ENCODE measurements around the gene THSD7B.

The THSD7B gene

DNA sequence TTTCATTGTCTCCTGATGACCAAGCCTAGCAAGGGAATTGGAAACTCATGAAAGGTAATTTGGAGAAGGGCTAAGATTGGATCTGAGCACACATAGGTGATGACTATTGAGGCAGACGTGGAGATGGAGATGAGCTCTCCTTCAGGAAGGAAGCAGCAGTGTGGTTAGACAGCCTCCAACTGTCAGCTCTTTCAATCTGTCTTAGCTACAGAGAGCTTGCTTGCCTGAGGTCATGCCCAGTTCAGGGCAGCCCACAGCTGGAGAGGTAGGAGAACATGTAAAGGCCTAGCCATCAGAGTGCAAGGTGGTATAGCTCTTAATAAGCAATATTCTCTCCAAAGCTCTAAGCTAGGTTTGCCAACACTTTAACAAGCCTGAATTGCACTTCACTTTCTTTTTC lies 79.2 kb downstream of the THSD7B start:
- no peak overlapping the region for H3K4me3 ChIP-seq (ENCODE audit: low read depth, low read length)
- TF ChIP-seq, protein P1, sequence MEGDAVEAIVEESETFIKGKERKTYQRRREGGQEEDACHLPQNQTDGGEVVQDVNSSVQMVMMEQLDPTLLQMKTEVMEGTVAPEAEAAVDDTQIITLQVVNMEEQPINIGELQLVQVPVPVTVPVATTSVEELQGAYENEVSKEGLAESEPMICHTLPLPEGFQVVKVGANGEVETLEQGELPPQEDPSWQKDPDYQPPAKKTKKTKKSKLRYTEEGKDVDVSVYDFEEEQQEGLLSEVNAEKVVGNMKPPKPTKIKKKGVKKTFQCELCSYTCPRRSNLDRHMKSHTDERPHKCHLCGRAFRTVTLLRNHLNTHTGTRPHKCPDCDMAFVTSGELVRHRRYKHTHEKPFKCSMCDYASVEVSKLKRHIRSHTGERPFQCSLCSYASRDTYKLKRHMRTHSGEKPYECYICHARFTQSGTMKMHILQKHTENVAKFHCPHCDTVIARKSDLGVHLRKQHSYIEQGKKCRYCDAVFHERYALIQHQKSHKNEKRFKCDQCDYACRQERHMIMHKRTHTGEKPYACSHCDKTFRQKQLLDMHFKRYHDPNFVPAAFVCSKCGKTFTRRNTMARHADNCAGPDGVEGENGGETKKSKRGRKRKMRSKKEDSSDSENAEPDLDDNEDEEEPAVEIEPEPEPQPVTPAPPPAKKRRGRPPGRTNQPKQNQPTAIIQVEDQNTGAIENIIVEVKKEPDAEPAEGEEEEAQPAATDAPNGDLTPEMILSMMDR (IDR thresholded peaks at IDR 0.05; ENCODE audit: borderline replicate concordance, insufficient read depth, low read depth, low read length) = no peak

DNA sequence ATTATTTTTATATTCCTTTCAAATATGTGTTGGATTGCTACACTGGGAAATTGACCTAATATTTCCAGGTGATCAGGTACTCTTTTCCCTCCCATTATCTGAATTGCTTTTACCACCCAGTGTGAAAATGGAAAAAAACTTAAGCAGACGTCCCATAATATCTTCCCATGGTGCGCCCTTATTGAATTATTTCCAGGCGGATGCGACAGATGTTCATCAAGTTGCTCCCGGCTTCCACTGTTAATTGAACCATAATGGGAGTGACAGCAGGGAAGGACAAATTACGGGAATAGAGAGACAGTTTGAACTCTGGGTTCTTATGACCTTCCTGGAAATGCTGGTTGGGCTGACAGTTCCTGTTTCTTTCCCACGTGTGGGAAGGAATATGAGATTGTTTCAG lies 93.3 kb downstream of the THSD7B start:
- TF ChIP-seq, protein P1 (IDR thresholded peaks at IDR 0.05; ENCODE audit: borderline replicate concordance, insufficient read depth, low read depth, low read length) = no peak

DNA sequence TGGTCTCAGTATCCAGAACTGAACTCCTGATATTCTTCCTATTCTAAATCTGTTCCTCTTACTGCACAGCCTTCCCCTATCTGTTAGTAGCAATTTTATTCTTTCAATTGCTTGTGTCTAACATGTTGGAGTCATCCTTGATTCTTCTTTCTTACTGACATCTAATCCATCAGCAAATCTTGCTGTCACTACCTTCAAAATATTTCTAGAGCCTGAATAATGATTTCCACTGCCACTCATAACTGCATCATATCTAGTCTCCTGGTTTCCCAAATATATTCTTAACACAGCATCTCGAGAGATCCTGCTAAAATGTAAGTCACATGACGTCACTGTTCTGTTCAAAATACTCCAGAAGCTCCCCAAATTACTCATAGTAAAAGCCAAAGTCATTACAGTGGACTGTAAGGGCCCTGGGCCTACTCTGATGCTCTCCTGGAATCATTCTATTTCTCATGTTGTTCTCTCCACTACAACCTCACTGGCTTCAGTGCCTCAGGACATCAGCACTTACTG lies 95.2 kb downstream of the THSD7B start:
- no peak overlapping the region for H3K4me3 ChIP-seq (ENCODE audit: low read depth, low read length)
- TF ChIP-seq, protein P1 (IDR thresholded peaks at IDR 0.05; ENCODE audit: borderline replicate concordance, insufficient read depth, low read depth, low read length) = no peak

More for the DNA sequence above, 93.3 kb downstream of the THSD7B start:
- H3K4me3 ChIP-seq (ENCODE audit: low read depth, low read length) = no peak overlapping the region

DNA sequence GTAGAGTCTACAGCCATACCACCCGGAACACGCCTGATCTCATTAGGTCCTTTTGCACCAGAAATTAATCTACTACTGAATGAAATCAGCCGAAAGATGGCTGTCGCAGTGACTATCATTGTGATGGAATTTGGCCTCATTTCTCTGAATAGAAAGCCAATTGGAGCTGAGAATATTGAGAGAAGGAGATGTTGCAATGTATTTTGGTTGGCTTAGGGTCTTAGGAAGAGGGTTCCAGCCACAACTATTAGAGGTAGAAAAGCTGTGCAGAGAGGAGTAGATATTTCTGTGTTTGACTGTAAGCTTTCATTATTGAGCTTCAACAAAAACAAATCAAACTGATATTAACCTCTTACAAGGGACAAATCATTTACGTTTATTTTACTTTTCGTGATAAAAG lies 98.1 kb downstream of the THSD7B start:
- no peak overlapping the region for H3K4me3 ChIP-seq (ENCODE audit: low read depth, low read length)
- TF ChIP-seq, protein P1 (IDR thresholded peaks at IDR 0.05; ENCODE audit: borderline replicate concordance, insufficient read depth, low read depth, low read length) = no peak

DNA sequence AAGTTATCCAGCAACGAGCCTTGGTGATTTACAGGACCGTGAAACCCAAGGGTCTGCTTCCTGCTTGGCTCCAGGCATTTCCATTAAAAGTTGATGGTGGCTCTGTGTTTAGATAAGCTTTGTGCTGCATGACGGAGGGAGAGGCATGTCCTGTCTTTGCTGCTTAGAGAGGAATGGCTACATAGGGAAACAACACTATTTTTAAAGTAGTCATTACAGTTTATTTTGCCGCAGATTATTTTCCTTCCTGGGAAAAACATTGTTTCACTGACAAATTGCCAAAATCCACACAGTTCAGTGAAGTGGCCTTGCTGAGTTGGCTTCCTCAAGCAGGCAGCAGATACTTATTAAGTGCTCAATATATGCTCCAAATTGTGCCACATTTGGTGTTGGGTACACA lies 98.5 kb downstream of the THSD7B start:
- TF ChIP-seq, protein P1 (IDR thresholded peaks at IDR 0.05; ENCODE audit: borderline replicate concordance, insufficient read depth, low read depth, low read length) = no peak
- H3K4me3 ChIP-seq (ENCODE audit: low read depth, low read length) = no peak overlapping the region

DNA sequence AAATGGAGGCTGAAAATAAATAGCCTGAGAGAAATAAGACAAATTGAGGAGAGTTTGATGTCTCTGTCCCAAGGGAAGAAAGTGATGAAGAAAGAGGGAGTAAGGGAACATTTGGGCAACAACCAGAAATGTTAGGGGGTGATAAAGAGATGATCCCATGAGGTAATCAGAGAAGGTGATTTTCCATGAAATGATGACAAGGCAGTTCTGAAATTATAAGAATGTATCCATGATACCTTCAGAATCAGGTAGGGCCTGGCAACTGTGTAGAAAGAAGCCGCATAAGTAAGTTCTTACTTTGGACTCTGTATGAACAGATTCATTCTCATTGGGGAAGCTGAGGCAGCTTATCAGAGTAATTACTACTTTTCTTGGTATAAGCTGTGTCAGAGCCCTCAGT lies 106.1 kb downstream of the THSD7B start:
- no peak overlapping the region for H3K4me3 ChIP-seq (ENCODE audit: low read depth, low read length)
- TF ChIP-seq, protein P1 (IDR thresholded peaks at IDR 0.05; ENCODE audit: borderline replicate concordance, insufficient read depth, low read depth, low read length) = no peak

DNA sequence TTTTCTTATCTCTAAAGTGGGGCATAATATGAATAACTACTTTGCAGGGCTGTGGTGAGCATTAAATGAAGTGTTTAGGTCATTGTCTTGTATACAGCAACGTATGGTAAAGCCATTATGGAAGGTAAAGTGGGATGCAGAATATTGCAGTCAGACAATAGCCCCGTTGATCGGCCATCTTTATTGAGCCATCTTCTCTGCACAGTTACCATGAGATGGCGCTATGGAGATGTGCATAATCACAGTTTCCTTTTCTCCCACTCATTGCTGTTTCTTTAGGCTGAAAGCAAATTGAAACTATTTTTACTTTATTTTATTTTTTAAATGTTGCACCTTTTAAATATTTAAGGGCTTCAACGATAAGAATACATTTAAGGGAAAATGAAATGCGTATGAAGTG lies 108.9 kb downstream of the THSD7B start:
- no peak overlapping the region for H3K4me3 ChIP-seq (ENCODE audit: low read depth, low read length)
- TF ChIP-seq, protein P1 (IDR thresholded peaks at IDR 0.05; ENCODE audit: borderline replicate concordance, insufficient read depth, low read depth, low read length) = peak; percentile 47; the same call in 1 of the 2 replicates
